HG03025 (cell line): ENCODE measurements around the gene TOLLIP.

ENCODE experiments used
- ATAC-seq: cut with Tn5 transposase; IDR thresholded peaks from one replicate; pipeline ENCODE4 v1.9.1; 2021; ENCODE audit warnings: mild to moderate bottlenecking, moderate library complexity; ENCODE audit not compliant: unreplicated experiment, low FRiP score

Gene TOLLIP

GRCh38 chr11:1300121-1300520 is 9.3 kb downstream of the TOLLIP start:
- no peak for ATAC-seq

GRCh38 chr11:1299621-1300020 is 9.8 kb downstream of the TOLLIP start:
- no peak for ATAC-seq

DNA sequence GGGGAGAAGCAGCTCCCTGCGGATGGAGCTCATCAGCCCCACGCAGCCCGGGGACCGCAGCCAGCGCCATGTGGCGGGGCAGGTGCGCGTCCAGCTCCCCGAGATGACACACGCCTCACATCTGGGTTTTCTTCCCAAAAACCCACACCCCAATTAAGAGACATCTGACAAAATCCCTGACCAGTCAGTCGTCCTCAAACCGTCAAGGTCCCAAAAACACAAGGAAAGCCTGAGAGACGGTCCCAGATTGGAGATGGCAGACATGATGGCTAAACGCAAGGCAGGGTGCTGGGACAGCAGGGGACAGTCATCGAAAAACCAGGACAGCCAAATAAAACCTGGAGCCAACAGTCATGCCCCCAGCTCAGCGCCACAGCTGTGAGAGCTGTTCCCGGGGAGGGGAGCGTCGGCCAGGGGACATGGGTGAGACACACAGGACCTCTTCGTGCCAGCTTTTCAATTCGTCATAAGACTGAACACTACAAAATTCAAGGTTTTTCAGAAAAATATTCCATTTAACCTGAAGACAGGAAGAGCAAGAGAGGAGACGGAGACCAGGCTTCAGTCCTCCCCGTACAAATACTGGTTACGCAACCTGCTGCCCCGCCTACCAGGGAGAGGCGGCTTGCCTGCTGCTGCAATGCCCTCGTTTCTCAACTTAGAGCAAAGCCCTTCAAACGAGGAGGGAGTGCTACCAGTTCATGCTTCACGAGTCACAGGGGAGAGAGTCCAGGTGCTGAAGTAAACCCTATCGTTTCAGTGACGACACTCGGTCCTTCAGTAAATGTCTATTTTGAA is 10.5 kb downstream of the TOLLIP start:
- no peak for ATAC-seq

DNA sequence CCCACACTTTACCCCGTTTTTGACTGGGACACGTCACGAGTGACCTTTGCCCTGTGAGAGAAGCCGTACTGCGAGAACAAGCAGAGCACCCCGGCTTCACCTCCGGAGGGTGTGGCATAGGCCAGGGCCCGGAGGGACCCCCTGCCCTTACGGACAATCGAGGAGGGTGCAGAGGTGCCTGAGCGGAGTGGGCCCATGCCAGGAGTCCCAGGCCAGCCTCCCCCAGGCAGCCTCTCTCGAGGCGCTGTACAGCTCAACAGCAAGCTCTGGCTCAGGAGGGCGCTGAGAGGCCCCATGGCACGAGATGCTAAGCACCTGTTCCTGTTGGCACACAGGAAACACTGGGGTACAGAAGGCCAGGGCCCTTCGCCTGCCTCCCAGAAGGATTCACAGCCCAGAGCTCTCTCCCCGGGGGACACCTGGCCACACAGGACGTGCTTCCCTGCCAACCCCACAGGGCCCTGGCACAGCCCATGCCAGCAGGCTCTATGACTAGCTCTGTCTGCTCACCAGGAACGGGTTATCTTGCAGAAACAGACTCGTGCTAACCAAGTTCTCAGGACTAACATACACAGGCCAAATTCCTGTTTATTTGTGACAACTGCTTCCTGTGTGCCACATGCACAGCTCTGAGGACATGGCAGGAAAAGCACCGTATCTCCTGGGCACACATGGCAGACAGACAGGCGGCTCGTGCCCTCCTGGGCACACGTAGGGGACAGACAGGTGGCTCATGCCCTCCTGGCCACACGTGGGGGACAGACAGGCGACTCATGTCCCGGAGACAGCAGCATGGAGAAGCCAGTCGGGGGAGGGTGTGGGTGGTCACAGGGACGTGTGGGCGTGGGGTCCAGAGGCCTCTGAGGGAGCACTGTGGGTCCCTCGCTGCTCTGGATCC is 11.6 kb downstream of the TOLLIP start:
- no peak for ATAC-seq

DNA sequence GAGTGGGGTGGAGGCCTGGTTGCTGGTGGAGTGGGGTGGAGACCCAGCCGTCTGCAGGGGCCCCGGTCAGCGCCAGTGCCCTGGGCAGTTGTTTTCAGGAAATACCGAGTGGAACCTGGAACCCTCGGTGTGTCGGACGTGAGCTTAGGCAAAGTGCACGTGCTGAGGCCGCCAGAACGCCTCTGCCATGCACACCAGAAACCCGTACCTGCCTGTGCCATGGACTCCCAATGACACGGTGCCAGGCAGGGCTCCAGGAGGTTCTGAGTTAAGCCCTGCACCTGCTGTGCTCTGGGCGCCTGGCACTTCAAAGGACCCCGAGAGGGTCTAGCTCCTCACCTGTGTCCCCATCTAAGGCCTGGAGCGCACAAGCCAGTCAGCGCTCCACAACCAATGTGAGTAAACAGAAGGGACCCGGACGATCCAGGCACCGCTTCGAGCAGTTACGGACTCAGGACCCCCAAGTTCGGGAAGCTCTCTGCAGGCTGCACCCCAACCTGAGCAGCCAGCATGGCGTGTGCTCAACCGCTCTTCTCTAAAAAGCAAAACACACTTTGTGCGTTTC is 12.3 kb downstream of the TOLLIP start:
- no peak for ATAC-seq

- ATAC-seq, result no peak
These were observed 13.1 kb downstream of the TOLLIP start for GRCh38 chr11:1296287-1296686.

DNA sequence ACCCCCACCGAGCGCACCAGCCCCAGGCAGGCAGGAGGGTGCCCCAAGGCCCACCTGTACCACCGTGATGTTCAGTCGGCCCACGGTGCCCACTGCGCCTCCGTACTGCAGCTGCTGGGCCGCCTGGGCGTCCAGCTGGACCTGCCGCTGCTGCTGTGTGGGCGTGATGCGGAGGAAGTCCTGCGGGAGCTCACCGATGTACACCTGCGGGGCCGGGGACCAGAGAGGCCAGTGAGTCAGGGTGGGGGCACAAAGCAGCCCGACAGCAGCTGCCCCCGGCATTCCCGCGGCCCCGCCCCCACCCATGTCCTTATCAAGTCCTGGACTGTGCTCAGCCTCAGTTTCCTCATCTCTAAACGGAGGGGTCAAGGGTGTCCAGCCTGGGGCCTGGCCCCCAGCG is 13.8 kb downstream of the TOLLIP start:
- ATAC-seq, result no peak

DNA sequence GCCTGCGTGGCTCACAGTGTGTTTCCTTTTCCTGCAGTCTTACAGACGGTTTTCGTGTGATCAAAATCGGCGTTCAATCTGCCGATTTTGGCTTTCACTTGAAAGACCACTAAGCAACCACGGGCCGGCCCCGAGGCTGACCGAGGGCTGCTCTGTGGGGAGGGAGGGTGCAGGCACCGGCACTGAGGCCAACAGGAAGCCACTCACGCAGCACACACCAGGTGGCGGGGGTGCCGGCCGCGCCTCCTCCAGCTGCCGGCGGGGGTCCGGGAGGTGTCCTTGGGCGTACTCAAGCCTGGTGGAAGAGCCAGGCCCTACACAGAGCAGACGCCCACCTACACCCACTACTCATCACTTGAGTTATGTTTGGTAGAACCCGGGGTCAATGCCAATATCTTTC is 14.3 kb downstream of the TOLLIP start:
- ATAC-seq, result no peak

GRCh38 chr11:1293619-1294015 is 15.8 kb downstream of the TOLLIP start:
- ATAC-seq, result no peak

DNA sequence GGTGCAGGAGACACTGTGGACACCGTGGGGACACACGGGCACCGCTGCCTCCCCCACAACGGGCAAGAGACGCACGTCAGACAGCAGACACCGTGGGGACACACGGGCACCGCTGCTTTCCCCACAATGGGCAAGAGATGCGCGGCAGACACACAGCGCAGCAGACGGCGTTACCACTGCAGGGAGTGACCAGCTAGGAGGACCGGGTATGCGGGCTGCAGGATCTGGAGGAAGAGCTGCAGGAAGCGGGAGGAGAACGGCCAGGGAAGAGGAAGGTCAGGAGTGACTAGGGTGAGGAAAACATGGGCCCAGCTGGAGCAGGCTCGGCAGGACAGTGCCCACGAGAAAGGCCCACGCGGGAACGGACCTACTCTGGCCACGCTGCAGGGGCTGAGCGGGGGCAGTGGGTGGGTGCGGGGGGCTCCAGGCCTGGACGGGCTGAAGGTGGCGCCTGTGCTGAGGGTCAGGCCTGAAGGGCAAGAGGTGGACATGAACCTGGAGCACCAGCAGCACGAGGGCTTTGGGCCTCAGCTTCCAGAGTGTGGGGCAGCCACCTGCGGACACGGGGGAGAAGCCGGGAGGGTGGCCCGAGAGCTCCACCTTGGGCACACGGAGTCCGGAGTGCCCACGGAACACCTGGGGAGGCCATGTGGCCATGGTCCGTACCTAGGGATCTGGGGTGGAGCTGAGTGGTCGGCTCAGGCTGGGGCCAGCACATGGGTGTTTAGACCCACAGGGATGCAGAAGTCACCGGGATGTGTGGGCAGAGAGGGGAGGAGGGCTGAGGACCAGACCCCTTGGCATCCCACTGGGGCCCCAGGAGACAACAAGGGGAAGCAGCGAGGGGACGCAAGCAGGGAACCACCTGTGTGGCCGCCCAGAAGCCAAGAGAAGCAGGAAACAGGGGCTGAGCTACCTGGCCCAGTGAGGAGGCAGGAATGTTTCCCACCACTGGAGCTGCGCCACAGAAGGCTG is 16.5 kb downstream of the TOLLIP start:
- no peak for ATAC-seq

DNA sequence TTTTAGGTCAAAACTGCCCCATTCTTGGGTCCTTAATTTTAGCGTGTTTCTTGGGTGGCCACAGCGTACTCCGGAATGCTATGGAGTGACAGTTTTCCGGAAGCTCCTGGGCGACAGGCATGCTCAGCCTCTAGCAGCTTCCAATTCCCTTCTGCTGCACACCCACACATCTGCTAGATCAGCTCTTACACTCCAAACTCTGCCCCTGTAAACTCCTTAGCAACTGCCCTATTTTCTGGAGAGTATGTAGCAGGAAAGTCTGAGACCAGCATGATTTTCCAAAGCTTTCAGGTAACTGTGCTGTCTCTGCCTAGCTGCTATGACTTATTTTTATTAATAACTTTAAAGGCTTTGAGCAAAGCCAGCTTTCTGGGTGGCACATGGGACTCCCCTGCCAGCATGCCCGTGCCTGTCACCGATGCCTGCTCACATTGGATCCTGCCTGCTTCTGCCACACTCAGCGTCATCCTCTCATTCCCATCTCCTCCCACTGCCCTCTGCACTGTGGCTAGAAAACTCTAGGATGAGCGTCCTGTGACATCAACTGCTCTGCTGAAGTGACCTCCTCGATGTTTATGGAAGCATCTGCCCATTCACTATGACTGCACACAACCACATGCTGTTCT is 17.3 kb downstream of the TOLLIP start:
- no peak for ATAC-seq

DNA sequence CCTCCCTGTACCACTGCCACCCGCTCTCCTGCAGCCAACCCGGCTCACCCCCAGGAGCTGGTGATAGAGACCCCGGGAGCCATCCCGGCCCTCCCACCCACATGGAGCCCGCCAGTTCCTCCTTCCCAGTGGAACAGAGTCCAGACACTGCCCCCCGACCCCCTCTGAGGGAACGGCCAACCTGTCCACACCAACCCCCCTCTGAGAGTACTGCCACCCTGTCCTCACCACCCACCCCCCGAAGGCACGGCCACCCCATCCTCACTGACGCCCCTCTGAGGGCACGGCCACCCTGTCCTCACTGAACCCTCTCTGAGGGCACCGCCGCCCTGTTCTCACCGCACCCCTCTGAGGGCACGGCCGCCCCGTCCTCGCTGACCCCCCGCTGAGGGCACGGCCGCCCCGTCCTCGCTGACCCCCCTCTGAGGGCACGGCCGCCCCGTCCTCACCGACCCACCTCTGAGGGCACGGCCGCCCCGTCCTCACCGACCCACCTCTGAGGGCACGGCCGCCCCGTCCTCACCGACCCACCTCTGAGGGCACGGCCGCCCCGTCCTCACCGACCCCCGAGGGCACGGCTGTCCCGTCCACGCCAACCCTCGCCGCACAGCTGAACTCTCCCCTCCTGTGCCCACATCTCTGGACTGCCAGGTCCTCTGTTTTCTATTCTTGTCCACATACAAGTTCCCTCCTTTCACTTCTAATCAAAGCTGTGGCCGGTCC is 18.0 kb downstream of the TOLLIP start:
- ATAC-seq, result no peak

DNA sequence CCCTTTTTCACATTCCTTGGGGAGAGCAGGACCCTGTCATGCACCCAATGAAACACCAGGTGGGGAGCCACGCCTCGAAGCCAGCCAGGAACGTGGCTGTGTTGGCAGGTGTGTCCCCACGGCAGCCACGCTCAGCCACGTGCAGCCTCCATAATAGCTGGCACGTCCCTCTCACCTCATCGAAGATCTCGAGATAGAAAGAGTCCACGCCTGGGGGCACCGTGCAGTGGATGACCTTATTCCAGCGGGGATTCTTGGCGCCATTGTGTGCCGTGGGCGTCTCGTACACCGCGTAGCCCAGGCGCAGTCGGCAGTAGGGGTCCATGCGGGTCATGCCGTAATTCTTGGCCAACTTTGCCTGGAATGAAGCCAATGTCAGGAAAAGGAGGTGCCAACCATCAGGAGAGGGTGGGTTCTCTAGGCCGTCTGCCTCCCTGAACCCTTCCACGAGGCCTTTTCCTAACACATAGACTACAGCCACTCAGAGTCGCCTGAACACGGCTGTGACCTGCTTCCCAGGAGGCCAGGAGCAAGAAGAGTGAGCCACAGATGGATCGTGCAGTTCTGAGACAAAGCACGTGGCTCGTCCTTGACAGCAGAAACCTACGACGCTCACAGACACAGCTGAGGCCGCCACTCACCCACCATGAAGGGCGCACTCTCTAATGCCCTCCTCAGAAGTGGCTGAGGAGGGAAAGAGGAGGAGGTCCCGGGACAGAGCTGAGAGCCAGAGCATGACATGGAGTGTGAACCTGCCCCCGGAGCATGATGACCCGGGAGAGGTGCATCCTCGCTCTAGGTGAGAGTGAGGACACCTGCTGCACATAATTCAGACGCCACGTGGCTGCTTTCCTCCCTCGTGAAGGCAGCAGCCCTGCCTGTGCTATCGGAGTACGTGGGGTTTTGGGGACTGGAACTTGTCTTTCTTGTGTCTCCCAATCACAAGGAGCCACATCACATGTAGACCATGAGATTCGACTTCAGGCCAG is 19.1 kb downstream of the TOLLIP start:
- no peak for ATAC-seq

GRCh38 chr11:1289211-1289935 is 20.1 kb downstream of the TOLLIP start:
- ATAC-seq, result no peak

DNA sequence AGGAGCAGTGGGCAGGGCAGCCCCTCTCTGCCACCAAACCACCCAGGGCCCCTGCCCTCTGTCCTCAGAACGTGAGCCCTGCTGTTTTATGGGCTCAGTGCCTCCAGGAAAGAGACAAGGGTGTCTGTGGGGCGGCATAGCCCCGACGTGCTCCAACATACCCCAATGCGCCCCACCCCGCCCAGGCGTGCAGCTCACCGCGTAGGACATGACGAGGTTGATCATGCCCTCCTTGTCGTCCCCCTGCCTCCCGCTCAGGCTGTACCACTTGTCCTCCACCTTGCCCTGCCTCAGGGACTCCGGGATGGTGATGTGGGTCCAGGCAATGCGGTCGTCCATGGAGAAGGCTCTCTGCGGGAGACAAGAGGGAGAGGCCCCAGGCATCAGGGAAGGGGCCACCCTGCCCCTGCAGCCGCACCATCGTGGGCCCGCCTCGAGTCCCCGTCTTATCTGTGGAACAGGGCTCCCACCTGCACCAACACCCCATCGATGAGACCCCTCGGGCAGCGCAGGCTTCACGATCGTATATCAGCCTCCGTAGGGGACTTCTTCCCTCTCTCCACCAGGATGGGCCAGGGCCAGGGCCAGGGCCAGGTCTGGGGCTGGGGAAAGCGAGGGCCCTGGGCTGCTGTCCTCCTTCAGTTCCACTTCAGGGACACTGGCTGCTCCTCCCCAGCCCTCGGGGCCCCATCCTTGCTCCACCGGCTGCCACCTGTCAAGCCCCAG is 20.8 kb downstream of the TOLLIP start:
- ATAC-seq, result no peak

GRCh38 chr11:1287928-1288327 is 21.5 kb downstream of the TOLLIP start:
- ATAC-seq, result no peak

DNA sequence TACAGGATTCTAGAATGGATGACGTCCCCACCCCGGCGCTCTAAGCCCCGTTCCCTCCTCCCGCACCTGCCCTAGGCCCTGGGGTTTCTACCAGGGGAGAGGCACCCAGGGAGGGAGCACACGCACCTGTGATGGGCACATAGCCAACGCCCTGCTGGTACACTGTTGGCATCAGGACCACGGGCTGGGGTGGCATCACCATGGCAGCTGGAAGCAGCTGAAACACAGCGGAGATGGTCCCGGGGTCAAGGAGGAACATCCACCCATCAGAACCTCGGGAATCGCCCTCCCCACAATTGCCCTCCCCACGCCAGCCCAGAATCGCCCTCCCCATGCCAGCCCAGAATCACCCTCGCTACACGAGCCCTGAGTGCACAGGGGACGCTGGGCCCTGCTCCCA is 23.6 kb downstream of the TOLLIP start:
- no peak for ATAC-seq
